Skin epidermis (tissue), 12 donors: ENCODE measurements around the gene DSG2.

Experiments
- H3K27ac ChIP-seq, 21 experiments: fragments of 200-600 bp; sonication (generic) in 11 of 21; one replicate each; pipeline ENCODE4 v1.5.0; 2020; ENCODE audit warnings: mild to moderate bottlenecking in 3 of 21, inconsistent platforms in 2 of 21, moderate library complexity in 2 of 21
- H3K4me3 ChIP-seq, 7 experiments: fragments of 200-600 bp; sonication (generic) in 2 of 7; one replicate each; pipeline ENCODE4 v1.5.0; 2020; ENCODE audit warnings: inconsistent platforms in 2 of 7, mild to moderate bottlenecking in 2 of 7, moderate library complexity in 1 of 7

The DSG2 gene

GRCh38 chr18:31581498-31582197 lies 83.7 kb downstream of the DSG2 start:
- no peak overlapping the region for H3K4me3 ChIP-seq
- no peak overlapping the region for H3K27ac ChIP-seq

GRCh38 chr18:31583185-31583854 lies 85.3 kb downstream of the DSG2 start:
- no peak overlapping the region for H3K4me3 ChIP-seq
- H3K27ac ChIP-seq = no peak overlapping the region

GRCh38 chr18:31585991-31586390 lies 88.0 kb downstream of the DSG2 start:
- H3K27ac ChIP-seq = no peak overlapping the region
- no peak overlapping the region for H3K4me3 ChIP-seq

GRCh38 chr18:31586616-31587015 lies 88.6 kb downstream of the DSG2 start:
- Histone ChIP-seq H3K4me3 (no peak overlapping the region), H3K27ac (no peak overlapping the region)

GRCh38 chr18:31587529-31587928 lies 89.6 kb downstream of the DSG2 start:
- no peak overlapping the region for H3K4me3 ChIP-seq
- H3K27ac ChIP-seq = no peak overlapping the region

- no peak overlapping the region for H3K27ac ChIP-seq
Observed at GRCh38 chr18:31590570-31590969, 92.6 kb downstream of the DSG2 start.

GRCh38 chr18:31591113-31591512 lies 93.1 kb downstream of the DSG2 start:
- Histone ChIP-seq H3K4me3 (no peak overlapping the region), H3K27ac (no peak overlapping the region)

More at GRCh38 chr18:31590570-31590969, 92.6 kb downstream of the DSG2 start:
- H3K4me3 ChIP-seq = no peak overlapping the region

- H3K27ac ChIP-seq = no peak within 1 kb of the TSS
- no peak within 1 kb of the TSS for H3K4me3 ChIP-seq
Observed at GRCh38 chr18:31591628-31592027, 93.7 kb downstream of the DSG2 start, which contains the start of gene TTR. TTR (plus strand) TSS chr18:31591877; CDS start chr18:31591903, 26 bp downstream.

- no peak overlapping the region for H3K27ac ChIP-seq
- H3K4me3 ChIP-seq = no peak overlapping the region
Observed at GRCh38 chr18:31592506-31593157, 94.7 kb downstream of the DSG2 start.

- peak overlapping the region in 1 of 21 experiments; percentile 51 for H3K27ac ChIP-seq
Observed at GRCh38 chr18:31595121-31595771, 97.3 kb downstream of the DSG2 start.

GRCh38 chr18:31596081-31596872 lies 98.3 kb downstream of the DSG2 start:
- peak overlapping the region in 1 of 21 experiments; percentile 51 for H3K27ac ChIP-seq

More at GRCh38 chr18:31595121-31595771, 97.3 kb downstream of the DSG2 start:
- H3K4me3 ChIP-seq = no peak overlapping the region

GRCh38 chr18:31598021-31598805 lies 100.2 kb downstream of the DSG2 start:
- H3K4me3 ChIP-seq = no peak overlapping the region
- no peak overlapping the region for H3K27ac ChIP-seq

More at GRCh38 chr18:31596081-31596872, 98.3 kb downstream of the DSG2 start:
- H3K4me3 ChIP-seq = no peak overlapping the region
